GM19043 (cell line): ENCODE results near the gene RECQL5.
A peak's percentile ranks its signal among the peaks of the same experiment; 100 is the strongest.
"Not testable (repeated sequence)": the region's sequence is repeated elsewhere in the genome, so short reads cannot be mapped to it uniquely, and the experiment has no call there.

Experiments used
- ATAC-seq: cut with Tn5 transposase; IDR thresholded peaks from one replicate; pipeline ENCODE4 v1.9.1; 2021; ENCODE audit warnings: low read depth; ENCODE audit not compliant: unreplicated experiment

Gene RECQL5

DNA sequence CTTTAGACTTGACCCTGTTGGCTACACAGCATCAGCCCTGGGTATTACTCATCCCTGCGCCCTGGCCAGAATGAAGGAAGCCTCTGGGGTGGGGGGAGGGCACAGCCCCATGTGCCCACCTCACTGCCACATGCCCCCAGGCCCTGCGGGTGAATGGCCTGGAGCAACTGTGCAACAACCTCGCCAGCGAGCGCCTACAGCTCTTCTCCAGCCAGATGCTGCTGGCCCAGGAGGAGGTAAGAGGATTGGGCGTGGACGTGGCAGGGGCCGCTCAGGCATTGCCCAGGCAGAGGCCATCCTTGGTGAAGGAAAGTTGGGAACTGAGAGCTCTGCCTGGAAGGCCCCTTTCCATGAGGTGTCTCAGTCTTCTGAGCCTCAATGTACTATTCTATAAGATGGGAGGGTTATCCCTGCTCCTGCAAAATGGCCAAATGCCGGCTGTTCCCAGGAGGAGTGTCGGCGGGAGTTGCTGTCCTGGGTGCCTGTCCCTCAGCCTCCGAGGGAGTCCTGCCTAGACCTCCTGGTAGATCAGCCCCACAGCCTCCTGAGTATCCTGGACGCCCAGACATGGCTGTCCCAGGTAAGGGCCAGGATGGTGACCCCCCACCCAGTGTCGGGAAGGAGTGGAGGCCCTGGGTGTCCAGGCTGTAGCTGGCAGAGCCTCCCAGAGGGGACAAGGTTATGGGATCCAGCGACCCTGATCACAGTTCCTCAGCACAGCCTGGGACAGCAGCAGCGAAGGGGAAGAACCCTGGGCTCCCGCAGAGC, 70.5 kb downstream of the RECQL5 start:
- no peak for ATAC-seq

DNA sequence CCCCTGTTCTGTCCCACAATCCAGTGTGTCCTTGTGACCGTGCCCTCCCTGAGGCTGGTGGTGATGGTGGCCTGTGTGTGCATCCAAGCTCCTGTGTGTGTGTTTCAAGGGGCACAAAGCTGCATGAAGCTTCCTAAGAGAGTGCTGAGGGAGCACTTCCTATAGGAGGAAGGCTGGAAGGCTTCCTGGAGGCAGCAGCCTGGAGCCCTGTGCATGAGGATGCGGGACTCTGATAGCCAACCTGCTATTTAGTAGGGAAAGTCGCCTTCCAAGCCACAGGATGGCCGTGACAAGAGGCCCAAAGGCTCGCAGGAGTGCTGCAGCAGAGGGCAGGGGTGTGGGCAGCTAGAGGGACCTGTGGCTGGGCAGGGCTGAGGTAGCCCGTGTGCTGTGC, 71.0 kb downstream of the RECQL5 start:
- no peak for ATAC-seq

DNA sequence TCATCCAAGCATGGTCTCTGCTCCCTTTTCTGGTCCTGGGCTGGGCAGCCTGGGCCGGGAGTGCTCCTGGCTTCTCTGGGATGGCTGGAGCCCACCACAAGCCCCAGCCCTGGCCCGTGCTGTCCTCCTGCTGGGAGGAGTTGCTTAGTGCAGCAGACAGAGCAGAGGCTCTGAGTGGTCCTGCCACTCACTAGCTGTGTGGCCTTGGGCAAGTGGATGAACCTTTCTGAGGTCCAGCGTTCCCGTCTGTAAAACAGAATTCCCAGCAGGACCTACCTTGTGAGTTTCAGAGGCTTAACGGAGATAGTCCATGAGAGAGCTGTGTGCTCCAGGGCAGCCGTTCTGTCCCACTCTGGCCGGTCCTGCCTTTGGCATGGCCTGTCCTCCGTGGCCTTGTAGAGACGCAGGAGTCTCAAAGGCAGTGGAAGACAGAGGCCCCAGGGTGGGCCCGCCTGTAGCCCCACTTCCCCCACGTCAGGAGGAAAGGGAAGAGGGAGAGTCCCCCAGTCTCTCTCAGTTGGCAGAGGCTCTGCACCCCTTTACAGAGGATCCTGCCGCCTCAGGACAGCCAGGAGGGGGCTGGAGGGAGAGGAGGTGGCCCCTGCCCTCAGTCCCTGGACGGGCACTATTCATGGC, 71.6 kb downstream of the RECQL5 start:
- ATAC-seq, result no peak

DNA sequence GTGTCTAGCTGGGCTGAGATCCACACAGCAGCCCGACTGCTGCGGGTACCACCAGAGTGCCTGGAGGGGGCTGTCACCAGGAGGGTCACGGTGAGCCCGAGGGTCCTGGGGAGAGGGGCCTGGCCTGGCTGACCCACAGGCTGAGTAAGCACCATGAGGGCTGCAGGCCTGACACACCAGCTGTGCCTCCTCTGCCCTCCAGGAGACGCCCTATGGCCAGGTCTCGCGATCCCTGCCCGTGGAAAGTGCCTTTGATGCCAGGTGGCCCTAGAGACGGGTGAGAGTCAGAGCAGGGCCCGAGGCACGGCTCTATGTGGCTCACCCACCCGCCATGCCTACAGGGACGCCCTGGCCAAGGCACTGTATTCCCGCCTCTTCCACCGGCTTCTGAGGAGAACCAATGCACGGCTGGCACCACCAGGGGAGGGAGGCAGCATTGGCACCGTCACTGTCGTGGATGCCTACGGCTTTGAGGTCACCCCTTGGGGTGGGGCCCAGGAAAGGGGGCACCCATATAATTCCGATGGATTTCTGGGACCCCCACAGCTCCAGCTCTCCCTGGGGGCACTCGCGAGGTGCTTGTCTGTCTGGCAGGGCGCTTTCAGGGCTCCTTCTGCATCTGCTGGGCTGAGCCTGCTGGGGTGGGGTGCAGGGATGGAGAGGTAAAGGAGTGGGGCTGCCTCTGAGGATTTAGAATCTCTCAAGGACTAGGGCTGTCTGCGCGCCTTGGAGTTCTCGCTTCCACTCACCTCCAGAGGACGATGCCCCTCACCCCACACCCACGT, 72.3 kb downstream of the RECQL5 start:
- no peak for ATAC-seq

DNA sequence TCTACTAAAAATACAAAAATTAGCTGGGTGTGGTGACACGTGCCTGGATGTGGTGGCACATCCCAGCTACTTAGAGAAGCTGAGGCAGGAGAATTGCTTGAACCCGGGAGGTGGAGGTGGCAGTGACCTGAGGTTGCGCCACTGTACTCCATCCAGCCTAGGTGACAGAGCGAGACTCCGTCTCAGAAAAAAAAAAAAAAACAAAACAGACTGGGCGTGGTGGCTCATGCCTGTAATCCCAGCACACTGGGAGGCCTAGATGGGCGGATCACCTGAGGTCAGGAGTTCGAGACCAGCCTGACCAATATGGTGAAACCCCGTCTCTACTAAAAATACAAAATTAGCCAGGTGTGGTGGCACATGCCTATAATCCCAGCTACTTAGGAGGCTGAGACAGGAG, 73.5 kb downstream of the RECQL5 start:
- ATAC-seq, result not testable (repeated sequence)

DNA sequence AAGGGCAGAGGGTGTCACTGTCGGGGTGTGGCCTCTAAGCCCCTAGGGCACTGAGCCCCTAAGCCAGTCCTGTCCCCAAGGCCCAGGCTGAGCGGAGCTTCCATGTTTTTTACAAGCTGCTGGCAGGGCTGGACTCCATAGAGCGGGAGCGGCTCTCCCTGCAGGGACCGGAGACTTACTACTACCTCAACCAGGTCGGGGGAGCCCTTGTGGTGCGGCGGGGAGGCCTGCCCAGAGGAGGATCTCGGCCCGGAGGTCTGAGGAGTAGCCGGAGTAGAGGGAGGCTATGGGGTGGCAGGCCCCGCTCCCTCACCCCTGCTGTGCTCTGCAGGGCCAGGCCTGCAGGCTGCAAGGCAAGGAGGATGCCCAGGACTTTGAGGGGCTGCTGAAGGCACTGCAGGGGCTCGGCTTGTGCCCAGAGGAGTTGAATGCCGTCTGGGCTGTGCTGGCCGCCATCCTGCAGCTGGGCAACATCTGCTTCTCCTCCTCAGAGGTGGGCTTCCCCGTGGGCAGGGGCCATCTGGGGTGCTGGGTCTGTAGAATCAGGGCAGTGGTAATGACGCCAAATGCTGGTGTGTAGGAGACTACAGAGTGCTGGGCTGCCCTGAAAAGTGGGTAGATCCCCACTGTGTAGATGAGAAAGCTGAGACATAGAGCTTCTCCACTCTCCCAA, 74.5 kb downstream of the RECQL5 start:
- no peak for ATAC-seq

DNA sequence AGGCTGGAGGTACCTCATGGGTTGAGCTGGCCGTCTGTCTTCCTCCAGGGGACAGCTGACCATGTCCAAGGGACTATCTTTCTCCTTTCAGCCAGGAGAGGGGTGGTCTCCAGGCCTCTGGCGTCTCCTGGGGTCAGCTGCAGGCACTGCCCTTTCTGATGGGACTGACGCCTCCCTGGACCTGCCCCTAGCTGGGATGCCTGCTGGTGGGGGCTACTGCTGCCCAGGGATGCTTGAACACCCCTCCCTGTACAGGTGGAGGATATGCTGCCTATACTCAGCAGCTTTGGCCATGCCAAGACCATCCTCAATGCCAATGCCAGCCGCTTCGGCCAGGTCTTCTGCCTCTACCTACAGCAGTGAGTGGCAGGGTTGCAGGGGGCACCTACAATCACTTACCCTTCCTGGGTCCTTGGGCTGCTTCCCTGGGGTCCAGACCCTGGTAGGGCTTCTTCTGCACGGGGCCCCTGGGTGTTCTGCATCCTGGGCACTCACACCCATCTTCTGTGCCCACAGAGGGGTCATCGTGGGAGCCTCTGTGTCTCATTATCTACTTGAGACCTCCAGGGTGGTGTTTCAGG, 75.1 kb downstream of the RECQL5 start:
- ATAC-seq, result no peak

DNA sequence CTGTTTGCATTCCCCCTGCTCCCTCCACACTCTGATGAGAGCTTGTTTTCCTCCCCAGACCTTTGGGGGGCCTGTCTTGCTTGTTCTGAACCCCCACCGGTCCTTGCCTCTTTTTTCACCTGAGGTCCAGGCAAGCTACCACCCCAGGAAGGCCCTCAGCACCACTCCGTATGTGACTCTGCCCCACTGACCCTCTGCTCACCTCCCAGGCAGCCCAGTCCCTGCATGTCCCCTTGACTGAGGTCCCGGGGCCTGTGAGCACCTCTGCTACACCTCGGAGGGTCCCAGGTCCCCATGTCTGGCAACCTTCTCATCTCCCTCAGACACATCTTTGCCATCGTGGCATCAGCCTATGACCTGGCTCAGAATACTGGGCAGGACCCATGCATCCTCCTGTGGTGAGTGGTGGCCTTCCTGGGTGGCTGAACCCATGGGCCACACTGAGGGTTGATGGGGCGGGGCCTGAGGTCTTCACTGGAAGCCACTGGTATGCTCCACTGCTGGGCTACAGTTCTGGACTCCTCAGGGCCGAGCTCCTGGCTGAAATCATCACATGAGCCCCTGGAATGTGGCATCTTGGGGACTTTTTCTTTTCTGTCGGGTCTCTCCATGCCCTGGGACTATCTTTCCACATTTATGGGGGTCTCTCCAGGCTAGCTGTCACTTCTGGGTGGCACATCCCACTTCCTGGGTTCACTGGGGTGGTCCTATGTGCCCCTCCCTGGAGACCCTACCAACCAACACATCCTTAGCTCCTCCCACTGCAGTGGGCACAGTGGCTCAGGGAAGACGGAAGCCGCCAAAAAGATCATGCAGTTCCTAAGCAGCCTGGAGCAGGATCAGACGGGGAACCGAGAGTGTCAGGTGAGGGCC, 75.9 kb downstream of the RECQL5 start:
- no peak for ATAC-seq

DNA sequence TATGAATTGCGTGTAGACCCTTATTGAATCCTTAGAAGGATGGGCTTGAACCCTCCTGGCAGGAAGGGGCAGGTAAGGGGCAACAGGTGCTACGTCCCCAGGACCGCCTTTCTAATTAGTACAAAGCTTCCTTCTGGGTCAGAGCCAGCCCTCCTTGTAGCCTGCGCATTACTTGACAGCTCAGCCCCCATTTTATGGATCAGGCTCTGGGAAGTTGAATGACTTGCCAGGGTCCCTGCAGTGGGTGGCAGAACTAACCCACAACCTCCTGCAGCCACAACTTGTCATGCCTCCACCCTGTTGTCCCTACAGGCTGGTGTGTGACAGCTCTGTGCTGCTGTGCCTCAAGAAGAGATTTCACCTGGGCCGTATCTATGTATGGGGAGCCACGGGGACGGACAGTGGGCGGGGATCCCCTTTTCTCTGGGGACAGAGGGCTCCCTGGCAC, 76.6 kb downstream of the RECQL5 start:
- ATAC-seq, result no peak

DNA sequence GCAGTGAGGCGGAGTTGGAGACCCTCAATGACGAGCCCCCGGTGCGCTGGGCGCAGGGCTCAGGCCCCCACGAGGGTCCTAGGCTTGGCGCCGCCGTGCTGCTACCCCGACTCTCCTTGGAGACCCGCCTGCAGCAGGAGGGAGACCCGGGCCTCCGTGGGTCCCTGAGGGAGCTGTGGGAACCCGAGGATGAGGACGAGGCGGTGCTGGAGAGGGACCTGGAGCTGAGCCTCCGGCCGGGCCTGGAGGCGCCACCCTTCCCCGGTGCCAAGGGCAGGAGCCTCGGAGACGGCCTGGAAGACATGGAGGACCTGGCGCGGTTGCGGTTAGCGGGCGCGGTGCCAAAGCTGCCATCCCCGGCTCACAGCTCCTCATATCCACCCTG, 77.0 kb downstream of the RECQL5 start:
- ATAC-seq, result no peak

DNA sequence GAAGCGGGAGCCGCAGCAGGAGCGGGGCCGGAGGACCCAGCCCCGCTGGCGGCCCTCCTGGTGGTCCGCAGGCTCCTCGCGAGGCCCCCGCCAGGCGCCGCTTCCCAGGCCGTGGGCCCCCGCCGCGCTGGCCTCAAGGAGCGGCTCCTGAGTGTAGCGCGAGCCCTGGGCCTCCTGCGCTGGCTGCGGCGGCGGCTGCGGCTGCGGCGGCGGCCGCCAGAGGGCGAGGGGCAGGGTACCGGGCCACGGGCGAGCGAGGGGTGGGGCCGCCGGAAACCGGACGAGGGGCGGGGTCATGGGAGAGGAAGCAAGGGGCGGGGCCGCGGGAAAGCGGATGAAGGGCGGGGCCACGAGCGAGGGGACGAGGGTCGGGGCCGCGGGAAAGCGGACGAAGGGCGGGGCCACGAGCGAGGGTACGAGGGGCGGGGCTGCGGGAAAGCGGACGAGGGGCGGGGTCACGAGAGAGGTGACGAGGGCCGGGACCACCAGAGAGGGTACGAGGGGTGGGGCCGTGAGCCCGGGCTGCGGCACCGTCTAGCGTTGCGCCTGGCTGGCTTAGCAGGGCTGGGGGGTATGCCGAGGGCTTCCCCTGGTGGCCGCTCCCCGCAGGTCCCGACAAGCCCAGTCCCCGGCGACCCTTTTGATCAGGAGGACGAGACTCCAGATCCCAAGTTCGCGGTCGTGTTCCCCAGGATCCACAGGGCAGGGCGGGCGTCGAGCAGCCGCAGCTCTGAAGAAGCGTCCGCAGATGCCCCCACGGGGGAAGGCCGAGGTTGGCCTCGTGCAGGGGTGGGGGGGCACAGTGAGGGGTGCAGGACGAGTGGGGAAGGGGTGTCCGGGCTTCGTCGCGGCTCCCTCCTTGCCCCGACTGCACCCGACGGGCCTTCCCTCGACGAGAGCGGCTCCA, 77.7 kb downstream of the RECQL5 start:
- ATAC-seq, result peak; percentile 75

DNA sequence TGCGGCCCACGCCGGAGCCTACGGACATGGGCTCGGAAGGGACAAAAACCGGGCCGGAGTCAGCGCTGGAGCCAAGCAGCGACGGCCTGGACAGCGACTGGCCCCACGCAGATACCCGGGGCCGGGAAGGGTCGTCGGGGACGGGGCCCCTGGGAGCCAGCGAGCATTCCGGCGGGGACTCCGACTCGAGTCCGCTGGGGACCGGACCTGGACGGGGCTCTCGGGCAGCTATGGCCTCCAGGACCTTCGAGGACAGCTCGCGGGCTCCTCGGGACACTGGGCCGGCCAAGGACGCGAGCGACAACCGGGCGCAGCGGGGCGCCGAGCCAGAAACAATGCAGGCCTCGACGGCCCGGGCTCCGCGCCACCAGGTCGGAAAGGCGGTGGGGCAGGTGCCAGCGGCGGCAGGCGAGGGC, 78.3 kb downstream of the RECQL5 start:
- no peak for ATAC-seq

DNA sequence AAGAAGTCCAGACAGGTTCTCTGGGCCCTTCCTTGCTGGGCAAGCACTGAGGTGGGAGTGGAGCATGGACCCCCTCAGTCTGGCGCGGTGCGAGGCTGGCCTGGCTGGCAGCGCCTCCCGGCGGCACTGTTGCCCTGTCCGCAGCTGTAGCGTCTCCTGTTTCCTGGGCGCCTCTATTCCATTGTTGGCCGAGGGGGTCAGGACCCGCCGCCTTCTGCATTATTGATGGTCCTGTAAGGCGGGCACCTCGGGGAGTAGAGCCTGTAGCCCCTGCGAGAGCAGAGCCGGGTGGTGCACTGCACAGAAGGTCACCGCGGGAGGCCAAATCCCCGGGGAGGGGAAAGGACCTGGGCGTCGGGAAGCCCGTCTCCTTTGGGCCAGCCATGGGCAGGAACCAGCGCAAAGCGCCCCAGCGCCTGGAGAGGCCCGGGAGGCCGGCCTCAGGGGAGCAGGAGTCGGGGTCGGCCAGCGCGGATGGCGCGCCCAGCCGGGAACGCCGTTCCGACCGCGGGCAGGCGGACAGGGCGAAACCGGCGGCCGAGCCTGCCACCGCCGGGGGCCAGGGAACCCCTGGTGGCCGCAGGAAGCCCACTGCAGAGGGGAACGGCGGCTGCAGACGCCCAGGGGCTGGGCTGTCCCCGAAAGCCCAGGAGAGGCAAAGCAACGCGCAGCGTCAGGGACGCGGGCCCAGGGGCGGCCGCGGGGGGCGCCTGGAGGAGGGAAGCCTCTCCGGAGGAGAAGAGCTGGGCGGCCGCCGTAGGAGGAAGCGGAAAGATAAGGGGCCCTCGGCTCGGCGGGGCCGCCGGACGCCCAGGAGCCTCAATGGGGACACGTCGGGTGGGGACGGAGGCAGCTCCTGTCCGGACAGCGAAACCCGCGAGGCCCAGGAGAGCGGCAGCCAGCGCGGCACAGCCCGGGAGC, 79.0 kb downstream of the RECQL5 start, which contains the start of gene MYO15B:
TSS of gene MYO15B (plus strand) at position 126 of the 921 bp plus-strand sequence. CDS start at position 384, 258 bp downstream.
- ATAC-seq, result no peak

DNA sequence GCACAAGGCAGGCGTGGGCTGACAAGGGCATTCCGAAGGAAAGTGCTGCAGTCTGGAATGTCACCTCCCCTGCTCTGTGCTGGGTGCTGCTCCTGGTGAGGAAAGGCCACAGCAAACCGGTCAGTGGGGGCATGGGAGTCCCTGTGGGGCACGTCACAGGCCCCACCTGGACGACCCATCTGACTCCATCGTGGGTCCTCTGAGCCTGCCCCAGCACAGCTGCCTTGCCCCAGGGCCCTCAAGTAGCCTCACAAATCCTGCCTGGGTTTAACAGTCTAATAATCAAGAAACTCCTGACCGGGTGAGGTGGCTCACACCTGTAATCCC, 82.1 kb downstream of the RECQL5 start:
- no peak for ATAC-seq

DNA sequence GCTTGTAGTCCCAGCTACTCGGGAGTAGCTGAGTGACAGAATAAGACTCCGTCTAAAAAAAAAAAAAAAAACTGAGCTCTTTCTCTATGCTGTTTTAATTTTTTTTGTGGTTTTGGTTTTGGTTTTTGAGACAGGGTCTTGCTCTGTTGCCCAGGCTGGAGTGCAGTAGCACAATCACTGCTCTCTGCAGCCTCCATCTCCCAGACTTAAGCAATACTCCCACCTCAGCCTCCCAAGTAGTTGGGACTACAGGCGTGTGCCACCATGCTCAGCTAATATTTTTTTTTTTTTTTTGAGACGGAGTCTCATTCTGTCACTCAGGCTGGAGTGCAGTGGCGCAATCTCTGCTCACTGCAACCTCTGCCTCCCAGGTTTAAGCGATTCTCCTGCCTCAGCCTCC, 83.8 kb downstream of the RECQL5 start:
- ATAC-seq, result not testable (repeated sequence)

DNA sequence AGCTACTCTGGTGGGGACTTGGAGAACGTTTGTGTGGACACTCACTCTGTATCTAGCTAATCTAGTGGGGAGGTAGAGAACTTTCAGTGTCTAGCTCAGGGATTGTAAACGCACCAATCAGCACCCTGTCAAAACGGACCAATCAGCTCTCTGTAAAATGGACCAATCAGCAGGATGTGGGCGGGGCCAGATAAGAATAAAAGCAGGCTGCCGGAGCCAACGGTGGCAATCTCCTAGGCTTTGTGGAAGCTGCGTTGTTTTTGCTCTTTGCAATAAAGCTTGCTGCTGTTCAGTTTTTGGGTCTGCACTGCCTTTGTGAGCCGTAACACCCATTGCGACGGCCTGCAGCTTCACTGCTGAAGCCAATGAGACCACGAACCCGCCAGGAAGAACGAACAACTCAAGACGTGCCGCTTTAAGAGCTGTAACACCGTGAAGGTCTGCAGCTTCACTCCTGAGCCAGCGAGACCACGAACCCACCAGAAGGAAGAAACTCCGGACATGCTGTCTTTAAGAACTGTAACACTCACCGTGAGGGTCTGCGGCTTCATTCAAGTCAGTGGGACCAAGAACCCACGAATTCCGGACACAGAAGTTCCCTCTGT, 85.7 kb downstream of the RECQL5 start:
- ATAC-seq, result not testable (repeated sequence)
